ENCODE measurements around the gene CYRIA.

CYRIA gene

DNA sequence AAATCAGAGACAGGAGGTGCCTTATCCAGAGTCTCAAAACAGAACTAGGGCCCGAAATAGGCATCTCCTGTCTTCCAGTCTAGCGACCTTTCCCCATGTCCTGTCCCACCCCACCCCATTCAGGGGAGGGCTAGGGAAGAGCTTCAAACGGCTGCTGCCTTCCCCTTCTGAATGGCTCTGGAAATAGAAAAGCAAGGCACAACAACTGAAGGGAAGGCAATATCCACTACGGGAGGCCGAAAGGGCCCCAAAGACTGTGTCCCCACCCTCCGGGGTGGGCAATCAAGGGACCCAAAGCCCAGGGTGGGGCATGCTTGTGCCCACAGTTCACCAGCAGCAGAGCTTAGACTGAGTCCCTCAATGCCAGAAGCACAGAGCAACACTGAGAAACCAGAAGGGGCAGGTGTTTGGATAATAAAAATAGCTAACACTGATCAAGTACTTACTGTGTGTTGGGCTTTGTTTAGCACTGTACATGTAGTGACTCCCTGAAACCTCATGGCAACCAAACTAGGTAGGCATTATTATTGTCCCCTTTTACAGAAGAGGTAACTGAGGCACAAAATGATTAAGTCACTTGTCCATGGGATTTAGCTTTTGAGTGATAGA, 38.5 kb downstream of the CYRIA start:
- no peak for DNase-seq

- DNase-seq, result peak; percentile 23
Measured at GRCh38 chr2:16626497-16626896, 39.1 kb downstream of the CYRIA start.

DNA sequence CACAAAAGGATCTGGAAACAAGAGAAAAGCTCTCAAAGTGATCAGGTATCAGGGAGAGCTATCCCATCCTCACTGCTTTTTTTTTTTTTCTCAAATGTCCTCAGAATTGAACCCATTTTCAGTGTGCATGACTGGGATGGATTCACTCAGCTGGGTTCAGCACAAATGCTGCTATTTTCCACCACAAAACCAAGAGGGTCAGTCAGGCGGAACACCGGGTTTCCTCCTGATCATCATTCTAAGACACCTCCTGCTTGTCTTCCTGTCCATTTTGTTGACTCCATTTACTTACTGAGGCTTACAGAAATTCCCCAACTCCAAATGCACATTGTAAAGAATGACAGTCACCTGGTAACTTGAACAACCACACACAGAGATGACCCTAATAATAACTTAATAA, 39.9 kb downstream of the CYRIA start:
- DNase-seq, result no peak

DNA sequence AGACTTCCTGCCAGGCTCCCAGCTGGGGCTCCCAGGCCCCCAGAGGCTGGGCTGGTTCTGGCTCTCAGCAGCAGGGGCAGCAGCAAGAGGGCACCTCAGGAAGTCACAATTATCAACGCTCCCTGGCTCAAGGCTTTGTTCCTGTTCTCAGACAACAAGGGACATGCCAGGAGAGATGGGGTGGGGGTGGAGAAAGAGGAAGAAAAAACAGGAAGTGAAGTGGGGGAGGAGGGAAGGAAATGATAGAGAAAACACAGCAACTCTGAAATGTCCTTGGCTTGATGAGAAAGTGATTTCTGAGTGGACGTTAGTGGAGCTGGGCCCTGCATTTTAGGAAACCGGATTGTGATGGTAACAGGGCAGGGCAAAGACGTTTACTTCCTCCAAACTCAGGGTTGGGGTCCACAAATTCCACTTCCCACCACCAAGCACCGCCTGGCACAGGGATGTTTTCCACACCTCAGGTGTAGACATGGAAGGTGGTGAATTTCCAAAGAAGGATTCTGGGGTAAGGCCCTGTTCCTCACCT, 40.4 kb downstream of the CYRIA start:
- DNase-seq, result peak; percentile 62

GRCh38 chr2:16624436-16624780, 41.2 kb downstream of the CYRIA start:
- no peak for DNase-seq

GRCh38 chr2:16623564-16624435, 41.8 kb downstream of the CYRIA start:
- no peak for DNase-seq

DNA sequence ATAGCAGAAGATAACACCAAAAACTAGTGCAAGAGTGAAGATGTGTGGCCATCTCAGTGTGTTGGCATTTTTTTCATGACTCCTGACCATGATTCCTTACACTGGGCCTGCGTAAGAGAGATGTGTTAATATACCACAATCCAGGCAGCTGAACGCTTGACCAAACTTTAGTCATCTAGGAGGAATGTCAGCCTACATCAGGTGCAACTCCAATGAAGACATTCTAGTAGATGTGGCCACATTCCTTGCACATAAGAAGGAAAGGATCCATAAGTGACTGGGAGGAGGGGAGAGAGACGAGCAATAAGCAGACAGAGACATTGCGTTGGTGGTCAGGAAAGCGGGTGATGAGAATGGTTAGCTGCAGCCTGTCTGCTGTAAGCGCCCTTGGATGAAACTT, 42.6 kb downstream of the CYRIA start:
- DNase-seq, result no peak

GRCh38 chr2:16622399-16622968, 43.1 kb downstream of the CYRIA start:
- DNase-seq, result no peak

DNA sequence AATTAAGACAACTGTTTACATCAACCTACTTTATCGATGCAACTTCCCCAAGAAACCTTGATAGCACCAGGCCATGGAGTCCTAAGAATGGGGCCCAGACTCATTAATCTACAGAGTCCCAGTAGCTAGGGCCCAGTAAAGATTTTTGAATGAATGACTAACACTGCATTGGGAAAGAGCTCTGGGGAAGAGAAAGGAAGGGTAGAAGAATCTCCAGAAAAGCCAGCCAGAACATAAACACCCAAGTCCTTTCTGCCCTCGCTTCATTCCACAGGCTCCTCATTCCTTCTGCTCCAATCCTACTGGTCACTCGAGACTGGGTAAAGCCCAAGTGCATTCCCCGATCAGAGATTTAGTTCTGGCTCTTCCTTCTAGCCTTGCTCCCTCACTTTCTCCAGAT, 44.3 kb downstream of the CYRIA start:
- no peak for DNase-seq

DNA sequence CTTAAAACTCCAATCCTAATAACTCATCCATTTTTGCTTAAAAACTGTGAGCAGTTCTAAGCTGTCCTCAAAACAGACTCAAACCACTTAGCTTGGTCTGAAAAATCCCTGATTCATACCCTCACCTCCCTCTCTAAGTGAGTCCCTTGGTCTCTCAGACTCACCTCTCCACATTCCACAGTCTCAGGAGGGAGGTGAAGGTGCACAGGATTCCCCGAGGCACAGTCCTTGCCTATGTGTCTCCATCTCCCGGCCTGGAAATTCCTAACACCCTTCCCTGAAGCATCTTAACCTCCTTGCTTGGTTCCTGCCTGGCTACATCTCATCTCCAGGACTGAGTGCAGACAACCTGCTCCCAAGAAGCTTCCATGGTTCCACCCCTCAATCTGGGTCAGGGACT, 45.0 kb downstream of the CYRIA start:
- no peak for DNase-seq

DNA sequence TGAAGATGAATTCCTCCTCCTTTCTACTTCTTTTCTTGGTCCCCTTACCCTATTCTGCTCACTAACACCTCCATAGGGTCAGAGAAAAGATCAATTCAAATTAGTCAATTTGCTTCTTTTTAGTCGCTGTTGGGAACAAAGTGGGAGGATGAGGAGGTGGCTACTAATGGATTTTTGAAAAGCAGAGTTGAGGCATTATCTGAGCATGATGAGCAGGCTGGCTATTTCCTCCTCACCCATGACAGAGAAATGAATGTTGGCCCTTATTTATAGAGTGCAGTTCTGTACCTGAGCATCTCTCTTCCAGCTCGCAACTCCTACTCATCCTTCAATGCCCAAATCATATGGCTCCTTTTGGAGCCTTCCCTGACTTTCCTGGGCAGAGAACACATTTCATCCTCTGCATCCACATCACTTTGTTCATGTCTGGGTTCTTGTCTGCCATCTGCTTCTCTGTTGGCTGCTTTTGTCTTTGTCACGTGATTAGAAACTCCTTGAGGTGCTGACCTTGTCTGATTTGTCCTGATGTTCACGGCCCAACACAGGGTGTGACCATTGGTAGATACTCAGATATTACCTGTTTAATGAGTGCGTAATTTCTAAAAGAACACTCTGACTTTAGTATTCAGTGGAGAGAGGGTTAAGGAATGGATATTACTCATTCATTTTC, 45.9 kb downstream of the CYRIA start:
- no peak for DNase-seq

DNA sequence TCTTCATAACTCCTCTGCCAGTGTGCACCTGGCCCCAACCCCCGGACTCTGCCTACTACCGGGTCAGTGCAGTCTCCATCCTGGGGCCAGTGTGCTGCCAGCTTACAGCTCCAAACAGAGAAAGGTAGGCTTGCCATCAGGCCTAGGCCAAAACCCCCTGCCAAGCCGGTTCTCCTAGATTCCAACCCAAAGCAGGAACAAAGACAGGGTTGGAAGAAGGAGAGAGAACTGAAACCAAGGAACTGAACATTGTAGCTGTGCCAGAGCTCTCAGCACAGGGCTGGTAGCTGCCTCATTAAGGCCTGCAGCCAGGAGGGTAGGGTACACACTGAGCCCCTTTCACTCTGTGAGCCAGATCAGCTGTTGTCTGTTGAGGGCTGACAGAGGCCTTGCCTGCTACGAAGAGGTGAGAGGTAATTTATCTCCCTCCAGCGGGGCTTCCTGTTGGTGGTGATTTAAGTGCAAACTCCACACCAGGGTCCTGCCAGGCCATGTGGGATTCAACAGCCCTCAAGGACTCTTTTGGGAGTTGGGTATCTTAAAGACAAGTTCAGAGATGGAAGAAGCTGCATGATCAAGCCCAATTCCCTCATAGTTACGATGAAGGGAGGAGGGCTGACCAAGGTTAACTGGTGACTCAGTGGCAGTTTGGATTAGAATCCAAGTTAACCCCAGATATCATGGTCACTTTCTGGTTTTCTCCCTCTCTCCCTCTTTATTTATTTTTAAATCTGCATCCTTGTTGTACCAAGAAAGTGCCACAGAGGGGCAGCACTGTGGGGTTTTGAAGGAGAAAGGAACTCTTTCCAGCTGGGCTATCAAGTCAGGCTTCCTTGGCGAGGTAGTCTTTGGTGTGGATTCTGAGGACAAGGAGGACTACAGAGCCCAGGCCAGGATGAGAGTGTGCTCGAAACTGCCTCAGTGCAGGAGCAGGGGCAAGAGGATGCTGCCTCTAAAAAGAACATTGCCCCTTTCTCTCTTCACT, 48.1 kb downstream of the CYRIA start:
- no peak for DNase-seq
